Kidney epithelial cell (primary cell): ENCODE data around the gene SOCS1. TPM values are rescaled to one million over a fixed set of nuclear protein-coding genes. Genes with fewer than 3 reads are reported as not detected.
"Not testable (repeated sequence)": the region's sequence is repeated elsewhere in the genome, so short reads cannot be mapped to it uniquely, and the experiment has no call there.

Experiments used
- DNase-seq: peaks from one replicate; pipeline ENCODE4 v3.0.0-alpha.2; 2010; ENCODE audit warnings: low read depth
- H3K27me3 ChIP-seq: 2 replicates; pipeline ENCODE4 v1.6.0; 2011; ENCODE audit warnings: low read length; ENCODE audit not compliant: control insufficient read depth, insufficient read depth
- H3K36me3 ChIP-seq: 2 replicates; pipeline ENCODE4 v1.5.1; 2011; ENCODE audit warnings: low read length; ENCODE audit not compliant: control insufficient read depth, insufficient read depth
- H3K4me3 ChIP-seq: 2 replicates; pipeline ENCODE4 v1.5.1; 2011; ENCODE audit warnings: low read depth, mild to moderate bottlenecking, control low read depth, low read length
- CTCF ChIP-seq: IDR thresholded peaks from 2 replicates; pipeline ENCODE4 v1.5.1; 2011; ENCODE audit warnings: mild to moderate bottlenecking, moderate library complexity, low read length, control low read depth, inconsistent platforms; ENCODE audit not compliant: insufficient read depth, poor library complexity, severe bottlenecking
- total RNA-seq: library from RNA; depleted of rRNA; stranded (reverse); fragments of >200 nt; gene quantifications from 2 replicates; pipeline ENCODE4 v1.2.3, GENCODE V29; 2015

Gene SOCS1
- total RNA-seq, 1 donor from 2014 or later: 1.2 TPM

DNA sequence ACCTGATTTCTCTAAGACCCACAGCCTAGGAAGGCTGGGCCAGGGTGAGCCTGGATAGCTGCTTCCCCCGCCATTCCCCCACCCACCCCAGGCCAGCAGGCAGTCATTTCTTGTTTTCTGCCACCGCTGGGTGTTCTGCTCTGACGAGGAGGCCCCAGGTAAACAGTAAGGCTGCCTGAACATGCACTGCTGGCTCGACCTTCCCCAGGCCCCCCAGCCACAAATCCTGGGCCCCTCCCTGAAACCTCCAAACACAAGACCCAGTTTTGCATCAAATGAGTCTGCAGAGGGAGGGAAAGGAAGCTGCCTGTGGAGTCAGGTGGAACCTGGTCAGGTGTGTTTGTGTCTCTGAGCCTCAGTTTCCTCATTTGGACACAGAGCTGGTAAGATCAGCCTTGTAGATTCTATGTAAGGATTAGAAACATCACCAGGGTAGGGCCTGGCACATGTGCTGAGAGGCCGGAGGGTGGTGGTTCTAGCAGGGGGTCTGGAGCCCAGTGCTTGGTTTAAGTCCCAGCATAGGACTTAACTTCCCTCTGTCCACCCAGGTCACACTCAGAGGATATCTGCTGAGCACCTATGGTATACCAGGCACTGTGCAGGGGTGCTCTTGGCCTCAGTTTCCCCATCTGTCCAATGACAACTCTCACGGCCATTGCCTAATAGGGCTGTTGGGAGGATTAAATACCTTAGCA is 44.0 kb upstream of the SOCS1 start:
- DNase-seq: no peak
- H3K27me3 ChIP-seq: no peaks in the 10 kb centered on the region
- no peaks in the 10 kb centered on the region for H3K36me3 ChIP-seq
- H3K4me3 ChIP-seq: no peak overlapping the region
- no peak for TF ChIP-seq CTCF

- not testable (repeated sequence) for H3K36me3 ChIP-seq, H3K4me3 ChIP-seq, H3K27me3 ChIP-seq, DNase-seq
Observed at GRCh38 chr16:11298950-11299547, 43.0 kb upstream of the SOCS1 start.

GRCh38 chr16:11298143-11298900 is 42.3 kb upstream of the SOCS1 start:
- Histone ChIP-seq H3K36me3 (no peaks in the 10 kb centered on the region), H3K27me3 (no peaks in the 10 kb centered on the region), H3K4me3 (no peak overlapping the region)
- TF ChIP-seq CTCF: no peak
- no peak for DNase-seq

DNA sequence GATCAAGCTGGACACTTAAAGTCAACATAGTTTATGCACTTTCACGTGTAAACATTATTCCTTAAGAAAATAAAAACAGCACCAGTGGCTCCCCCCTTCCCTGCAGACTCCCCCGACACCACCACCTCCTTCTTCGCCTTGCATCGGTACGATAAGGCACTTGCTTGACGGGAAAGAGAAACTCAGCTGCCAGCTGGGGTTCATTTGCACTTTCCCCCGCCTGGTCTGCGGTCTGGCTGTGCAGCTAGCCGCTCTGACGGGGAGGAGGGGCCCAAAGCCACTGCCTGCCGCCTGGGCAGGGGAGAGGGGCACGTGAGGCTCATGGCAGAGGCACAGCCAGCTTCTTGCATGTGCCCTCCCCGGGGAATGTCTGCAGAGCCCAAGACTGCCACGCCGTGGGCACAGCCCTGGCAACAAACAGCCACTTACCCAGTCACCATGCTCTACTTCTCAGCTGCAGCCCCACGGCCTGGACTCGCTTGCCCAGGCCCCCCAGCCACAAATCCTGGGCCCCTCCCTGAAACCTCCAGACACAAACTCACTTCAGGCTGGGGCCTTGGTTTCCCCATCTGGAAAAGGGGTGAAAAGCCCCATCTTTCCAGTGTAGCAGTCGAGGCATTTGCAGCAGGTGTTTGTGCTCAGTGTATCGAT is 41.6 kb upstream of the SOCS1 start:
- no peak overlapping the region for H3K4me3 ChIP-seq
- DNase-seq: no peak
- no peaks in the 10 kb centered on the region for H3K27me3 ChIP-seq
- TF ChIP-seq CTCF: peak; percentile 8
- H3K36me3 ChIP-seq: no peaks in the 10 kb centered on the region

GRCh38 chr16:11296706-11297491 is 40.9 kb upstream of the SOCS1 start:
- DNase-seq: no peak
- H3K4me3 ChIP-seq: no peak overlapping the region

More at GRCh38 chr16:11296706-11297491, 40.9 kb upstream of the SOCS1 start:
- no peak for TF ChIP-seq CTCF
- H3K36me3 ChIP-seq: no peaks in the 10 kb centered on the region
- no peaks in the 10 kb centered on the region for H3K27me3 ChIP-seq
